Stimulated activated CD4-positive, alpha-beta T cell treated with anti-CD3 and anti-CD28 coated beads, Interleukin-4, amount 100 ng/mL, for 1 hour (primary cell): ENCODE measurements around the gene PKN1.
A peak's percentile ranks its signal among the peaks of the same experiment; 100 is the strongest.
"Not testable (repeated sequence)": the region's sequence is repeated elsewhere in the genome, so short reads cannot be mapped to it uniquely, and the experiment has no call there.

ENCODE experiments used
- DNase-seq: peaks from one replicate; pipeline ENCODE4 v3.0.0-alpha.2; 2020

PKN1 gene

DNA sequence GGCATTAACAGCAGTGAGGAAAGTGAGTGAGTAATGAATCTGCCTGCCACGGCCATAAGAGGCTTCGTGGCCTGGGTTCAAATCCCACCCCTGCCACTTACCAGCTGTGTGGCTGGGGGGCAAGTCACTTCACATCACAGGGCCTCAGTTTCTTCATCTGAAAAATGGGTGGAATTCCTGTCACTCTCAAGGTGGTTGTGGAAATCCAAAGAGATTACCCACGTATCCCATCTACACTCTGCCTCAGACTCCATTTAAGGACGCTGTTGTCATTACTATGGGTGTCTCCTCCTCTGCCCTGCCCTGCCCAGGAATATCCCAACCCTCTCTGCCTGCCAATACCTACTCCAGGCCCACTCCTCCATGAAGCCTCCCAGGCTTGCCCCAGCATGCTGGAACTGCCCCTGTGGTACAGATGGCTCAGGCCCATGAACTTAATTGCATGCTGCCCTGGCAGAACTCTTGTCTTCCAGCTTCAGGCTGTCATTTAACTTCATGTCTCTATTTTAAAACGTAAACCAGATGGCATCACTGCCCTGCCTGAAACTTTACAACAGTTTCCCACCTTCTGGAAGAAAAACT, 59.7 kb downstream of the PKN1 start:
- no peak for DNase-seq

DNA sequence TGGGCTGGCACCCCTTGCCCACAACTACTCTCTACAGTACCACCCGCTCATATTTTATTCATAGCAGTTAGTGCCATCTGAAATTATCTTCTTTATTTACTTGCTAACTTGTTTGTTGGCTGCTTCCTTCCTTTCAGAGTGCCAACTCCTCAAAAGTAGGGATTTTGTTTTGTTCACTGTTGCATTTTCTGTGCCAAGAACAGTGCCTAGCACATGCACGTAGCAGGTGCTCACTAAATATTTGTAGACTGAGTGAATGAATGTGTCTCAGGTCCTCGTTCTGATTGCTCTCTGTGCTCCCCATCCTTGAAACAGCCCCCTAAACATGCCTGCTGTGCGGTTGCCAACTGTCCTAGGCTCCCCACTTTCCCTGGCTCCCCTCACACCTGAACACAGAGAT, 61.3 kb downstream of the PKN1 start:
- no peak for DNase-seq

- no peak for DNase-seq
Observed at GRCh38 chr19:14494910-14495671, 62.0 kb downstream of the PKN1 start.

DNA sequence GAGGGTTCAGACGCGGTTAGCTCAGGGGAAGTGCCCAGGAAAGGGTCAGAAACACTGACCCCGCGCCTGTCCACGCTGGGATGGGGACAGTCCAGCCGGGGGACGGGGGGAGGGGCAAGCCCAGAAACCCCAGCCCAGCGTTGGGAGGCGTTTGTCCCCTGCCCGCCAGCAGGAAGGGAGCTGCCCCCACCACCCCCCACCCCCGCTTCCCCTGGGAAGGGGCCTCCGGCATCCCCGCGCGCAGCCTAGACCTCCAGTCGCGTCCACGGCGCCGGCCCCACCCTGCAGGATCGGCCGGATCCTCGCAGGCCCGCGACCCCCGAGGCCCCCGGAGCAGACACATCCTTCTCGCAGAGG, 62.5 kb downstream of the PKN1 start:
- no peak for DNase-seq

DNA sequence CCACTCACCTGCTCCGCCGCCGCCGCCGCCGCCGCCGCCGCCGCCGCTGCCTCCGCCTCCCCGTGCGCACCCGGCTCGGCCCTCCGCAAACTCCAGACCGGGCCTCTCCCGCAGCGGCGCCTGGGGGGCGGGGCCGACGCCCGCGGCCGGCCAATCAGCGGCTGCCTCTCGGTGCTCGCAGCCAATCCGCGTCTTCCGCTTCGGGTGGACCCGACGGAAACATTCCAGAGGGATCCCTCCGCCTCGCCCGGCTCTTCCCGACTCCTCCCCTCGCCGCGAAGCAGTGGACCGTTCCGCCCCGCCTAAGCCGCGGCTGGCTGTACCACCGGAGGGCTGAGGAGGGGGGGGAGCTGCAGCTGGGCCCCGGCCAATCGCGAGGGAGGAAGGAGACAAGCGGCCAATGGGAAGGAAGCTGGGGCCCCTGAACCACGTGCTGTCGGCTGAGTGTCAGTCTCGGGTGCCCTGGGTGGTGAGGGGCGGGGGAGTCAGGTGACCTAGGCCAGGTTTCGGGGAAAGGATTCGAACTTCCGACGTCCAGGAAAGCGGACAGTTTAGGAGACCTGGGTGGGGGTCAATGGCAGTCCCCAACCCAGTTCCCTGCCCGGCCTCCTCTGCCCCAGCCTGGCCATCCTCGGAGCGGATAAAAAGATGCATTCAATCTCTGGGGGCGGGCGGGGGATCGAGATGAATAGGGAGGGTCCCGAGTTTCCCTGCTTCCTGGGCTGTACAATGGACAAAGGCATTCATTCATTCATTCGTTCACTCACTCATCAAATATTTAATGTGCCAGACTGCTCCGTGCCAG, 63.1 kb downstream of the PKN1 start, which contains the start of gene GIPC1:
Gene GIPC1 (minus strand): TSS at position 99 of the 805 bp plus-strand sequence. CDS start 13,151 bp downstream, outside the sequence.
- DNase-seq: peak; percentile 85

- DNase-seq: no peak
Observed at GRCh38 chr19:14496834-14497227, 63.7 kb downstream of the PKN1 start.

GRCh38 chr19:14497228-14497921, 64.3 kb downstream of the PKN1 start:
- DNase-seq: no peak

DNA sequence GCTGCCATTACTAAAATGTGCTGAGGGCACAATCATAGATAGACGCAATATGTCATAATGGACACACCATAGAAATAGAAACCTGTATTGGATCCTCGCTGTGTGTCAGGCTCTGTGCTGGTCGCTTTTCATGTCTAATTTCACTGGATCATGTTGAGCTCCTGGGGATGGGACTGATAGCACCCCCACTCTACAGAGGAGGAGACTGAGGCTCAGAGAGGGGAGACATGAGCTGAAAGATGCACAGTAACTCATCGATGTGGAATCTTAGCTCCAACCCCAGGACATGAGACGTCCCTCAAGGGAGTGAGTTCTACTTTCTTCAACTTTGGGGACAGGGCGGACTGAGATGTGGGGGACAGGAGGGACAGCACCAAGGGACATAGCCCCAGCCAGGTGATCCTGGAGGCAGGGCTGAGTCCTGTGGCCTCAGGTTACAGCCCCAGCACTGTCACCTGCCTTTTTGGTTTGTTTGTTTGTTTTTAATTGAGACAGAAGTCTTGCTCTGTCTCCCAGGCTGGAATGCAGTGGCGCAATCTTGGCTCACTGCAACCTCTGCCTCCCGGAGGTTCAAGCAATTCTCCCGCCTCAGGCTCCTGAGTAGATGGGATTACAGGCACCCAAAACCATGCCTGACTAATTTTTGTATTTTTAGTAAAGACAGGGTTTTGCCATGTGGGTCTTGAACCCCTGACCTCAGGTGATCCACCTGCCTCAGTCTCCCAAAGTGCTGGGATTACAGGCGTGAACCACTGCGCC, 69.4 kb downstream of the PKN1 start:
- no peak for DNase-seq

DNA sequence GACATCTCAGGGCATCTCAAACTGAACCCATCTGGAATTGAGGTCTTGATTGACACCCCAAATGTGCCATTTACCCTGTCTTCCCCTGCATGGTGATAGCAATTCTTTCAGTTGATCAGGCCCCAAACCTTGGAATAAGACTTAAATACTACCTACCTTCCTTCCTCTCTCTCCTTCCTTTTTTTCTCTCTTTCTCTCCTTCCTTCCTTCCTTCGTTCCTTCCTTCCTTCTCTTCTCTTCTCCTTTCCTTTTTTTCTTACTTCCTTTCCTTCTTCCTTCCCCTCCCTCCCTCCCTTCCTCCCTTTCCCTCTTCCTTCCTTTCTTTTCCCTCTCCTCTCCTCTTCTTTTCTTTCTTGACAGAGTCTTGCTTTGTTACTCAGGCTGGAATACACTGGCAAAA, 70.2 kb downstream of the PKN1 start:
- no peak for DNase-seq

DNA sequence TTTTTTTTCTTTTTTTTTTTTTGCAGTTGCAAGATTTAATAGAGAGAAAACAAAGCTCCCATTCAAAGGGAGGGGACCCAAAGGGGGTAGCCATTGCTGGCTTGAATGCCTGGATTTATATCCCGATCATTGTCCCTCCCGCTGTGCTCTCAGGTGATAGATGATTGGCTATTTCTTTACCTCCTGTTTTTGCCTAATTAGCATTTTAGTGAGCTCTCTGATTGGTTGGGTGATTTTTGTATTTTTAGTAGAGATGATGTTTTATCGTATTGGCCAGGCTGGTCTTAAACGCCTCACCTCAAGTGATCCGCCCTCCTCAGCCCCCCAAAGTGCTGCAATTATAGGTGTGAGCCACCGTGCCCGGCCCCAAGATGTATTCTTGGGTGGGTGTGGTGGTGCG, 71.5 kb downstream of the PKN1 start:
- DNase-seq: not testable (repeated sequence)

GRCh38 chr19:14505488-14506239, 72.6 kb downstream of the PKN1 start:
- peak; percentile 73 for DNase-seq

GRCh38 chr19:14507704-14508542, 74.8 kb downstream of the PKN1 start:
- DNase-seq: no peak

DNA sequence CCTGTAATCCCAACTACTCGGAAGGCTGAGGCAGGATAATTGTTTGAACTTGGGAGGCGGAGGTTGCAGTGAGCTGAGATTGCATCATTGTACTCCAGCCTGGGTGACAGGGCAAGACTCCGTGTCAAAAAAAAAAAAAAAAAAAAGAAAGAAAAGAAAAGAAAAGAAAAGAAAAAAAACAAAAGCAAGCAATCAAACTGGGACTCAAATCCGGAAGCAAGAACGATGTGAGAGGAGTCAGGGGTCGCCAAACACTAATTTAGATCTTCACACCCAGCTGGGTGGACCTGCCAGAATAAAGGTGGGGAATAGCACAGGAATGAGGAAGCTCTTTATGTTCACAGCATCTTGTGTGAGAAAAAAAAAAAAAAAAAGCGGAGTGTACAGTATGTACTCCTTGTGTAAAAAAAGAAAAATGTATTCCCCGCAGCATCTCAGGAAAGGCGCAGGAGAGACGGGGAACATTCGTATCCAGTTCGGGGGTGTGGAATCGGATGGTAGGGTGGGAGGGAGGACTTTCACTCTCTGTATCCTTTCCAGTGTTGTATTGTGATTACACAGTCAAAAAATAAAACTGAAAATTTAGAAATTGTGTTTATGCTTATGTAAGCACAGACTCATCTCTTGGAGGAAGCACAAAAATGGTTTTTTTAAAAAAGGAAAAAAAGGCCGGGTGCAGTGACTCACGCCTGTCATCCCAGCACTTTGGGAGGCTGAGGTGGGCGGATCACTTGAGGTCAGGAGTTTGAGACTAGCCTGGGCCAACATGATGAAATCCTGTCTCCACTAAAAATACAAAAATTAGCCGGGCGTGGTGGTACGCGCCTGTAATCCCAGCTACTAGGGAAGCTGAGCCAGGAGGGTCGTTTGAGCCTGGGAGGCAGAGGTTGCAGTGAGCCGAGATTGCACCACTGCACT, 77.5 kb downstream of the PKN1 start:
- no peak for DNase-seq

GRCh38 chr19:14511229-14511593, 78.1 kb downstream of the PKN1 start:
- DNase-seq: no peak

- DNase-seq: no peak
Observed at GRCh38 chr19:14512406-14512961, 79.4 kb downstream of the PKN1 start.

DNA sequence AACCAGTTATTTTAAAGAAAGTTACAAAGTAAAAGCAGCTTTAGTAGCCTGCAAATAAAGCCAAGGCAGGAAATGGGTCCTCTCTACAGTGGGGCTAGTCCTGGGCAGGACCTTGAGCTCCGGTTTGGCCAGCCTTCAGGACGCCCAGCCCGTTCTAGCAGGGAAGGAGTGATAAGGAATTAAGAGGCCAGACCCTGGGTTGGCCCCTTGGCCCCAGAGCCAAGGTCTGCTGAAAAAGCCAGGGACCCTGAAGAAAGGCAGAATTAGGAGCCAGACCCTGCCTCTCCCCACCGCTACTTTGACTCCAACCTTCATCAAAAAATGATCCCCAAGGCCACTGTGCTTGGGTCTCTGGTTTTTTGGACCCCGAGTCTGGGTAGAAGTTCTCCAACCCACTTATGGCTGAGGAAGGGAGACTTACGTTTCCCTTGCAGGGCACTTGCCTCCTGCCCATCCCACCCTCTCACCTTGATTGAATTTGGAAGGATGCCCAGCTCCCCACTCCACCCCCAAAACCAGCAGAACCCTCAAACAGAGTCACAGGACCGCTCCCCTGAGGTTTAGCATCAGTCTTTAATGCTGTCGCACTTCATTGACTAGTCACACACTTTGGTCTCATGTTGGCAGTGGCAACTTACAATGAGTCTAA, 81.2 kb downstream of the PKN1 start:
- no peak for DNase-seq

DNA sequence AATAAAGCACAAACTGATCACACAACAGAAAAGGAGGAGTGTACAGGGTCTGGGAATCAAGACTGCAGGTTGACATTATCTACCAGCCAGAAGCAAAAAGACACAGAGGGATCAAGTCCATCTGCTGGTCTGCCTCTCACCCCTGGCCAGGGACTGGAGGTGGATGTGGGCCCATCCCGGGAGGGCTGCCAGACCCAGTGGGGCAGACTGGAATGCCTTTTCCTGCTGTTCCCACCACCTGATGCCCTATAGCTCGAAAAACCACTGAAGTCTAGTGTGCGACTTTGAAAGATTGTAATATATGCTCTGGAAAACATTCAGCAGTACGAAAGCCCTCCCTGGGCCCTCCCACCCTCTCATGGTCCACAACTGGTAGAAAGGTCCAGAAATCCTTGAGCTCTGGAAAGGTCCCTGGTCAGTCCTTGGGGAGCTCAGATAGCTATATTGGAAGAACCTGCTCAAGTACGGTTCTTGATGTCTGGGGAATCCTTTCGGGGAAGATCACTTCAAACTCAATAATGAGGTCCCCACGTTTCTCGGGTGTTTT, 82.5 kb downstream of the PKN1 start:
- no peak for DNase-seq

GRCh38 chr19:14516048-14516534, 83.0 kb downstream of the PKN1 start:
- DNase-seq: no peak
